SJSA1 (cell line): ENCODE measurements around the gene TUBGCP3. TPM values are rescaled to one million over a fixed set of nuclear protein-coding genes. Genes with fewer than 3 reads are reported as not detected.
"Not testable (repeated sequence)": the region's sequence is repeated elsewhere in the genome, so short reads cannot be mapped to it uniquely, and the experiment has no call there.

ENCODE experiments used
- DNase-seq, 2 experiments: peaks; one replicate each; pipeline ENCODE4 v3.0.0-alpha.2; 2015 to 2020; ENCODE audit warnings: low spot score in 2 of 2, low read depth in 1 of 2
- H3K27ac ChIP-seq: fragments of 250-450 bp; sonication (Bioruptor Pico); 2 replicates; pipeline ENCODE4 v1.5.1; 2020; ENCODE audit warnings: mild to moderate bottlenecking, moderate library complexity
- H3K27me3 ChIP-seq: fragments of 250-450 bp; sonication (Bioruptor Pico); replicated peaks from 2 replicates; pipeline ENCODE4 v1.5.1; 2020; ENCODE audit warnings: mild to moderate bottlenecking, moderate library complexity
- H3K36me3 ChIP-seq: fragments of 250-450 bp; sonication (Bioruptor Pico); 2 replicates; pipeline ENCODE4 v1.5.1; 2020; ENCODE audit warnings: mild to moderate bottlenecking
- H3K4me1 ChIP-seq: fragments of 250-450 bp; sonication (Bioruptor Pico); replicated peaks from 2 replicates; pipeline ENCODE4 v1.6.1; 2021; ENCODE audit warnings: mild to moderate bottlenecking
- H3K4me3 ChIP-seq: fragments of 250-450 bp; sonication (Bioruptor Pico); 2 replicates; pipeline ENCODE4 v1.5.1; 2020; ENCODE audit warnings: mild to moderate bottlenecking
- H3K9me3 ChIP-seq: fragments of 250-450 bp; sonication (Bioruptor Pico); replicated peaks from 2 replicates; pipeline ENCODE4 v1.5.1; 2020; ENCODE audit warnings: mild to moderate bottlenecking
- total RNA-seq: library from RNA; depleted of rRNA; stranded (reverse); fragments of >200 nt; shearing (Covaris generic); gene quantifications from 2 replicates; pipeline ENCODE4 v1.2.3, GENCODE V29; 2014

The TUBGCP3 gene
- total RNA-seq, 1 experiment from 2014 or later: 37.3 TPM

GRCh38 chr13:112486386-112487126, 101.4 kb downstream of the TUBGCP3 start:
- Histone ChIP-seq H3K27ac (no peak overlapping the region), H3K4me3 (no peak overlapping the region), H3K4me1 (peaks cover 8% of the 10 kb centered on the region), H3K36me3 (peaks cover 35% of the 10 kb centered on the region), H3K27me3 (no peaks in the 10 kb centered on the region), H3K9me3 (no peaks in the 10 kb centered on the region)
- DNase-seq: no peak

- H3K4me3 ChIP-seq, H3K27ac ChIP-seq, DNase-seq, H3K9me3 ChIP-seq, H3K27me3 ChIP-seq: not testable (repeated sequence)
- Histone ChIP-seq H3K4me1 (peaks cover 10% of the 10 kb centered on the region), H3K36me3 (peaks cover 35% of the 10 kb centered on the region)
Measured at GRCh38 chr13:112485814-112486213, 102.1 kb downstream of the TUBGCP3 start.

GRCh38 chr13:112483299-112483698, 104.7 kb downstream of the TUBGCP3 start:
- Histone ChIP-seq H3K9me3 (no peaks in the 10 kb centered on the region), H3K4me3 (no peak overlapping the region), H3K4me1 (peaks cover 10% of the 10 kb centered on the region), H3K27me3 (no peaks in the 10 kb centered on the region), H3K36me3 (peaks cover 26% of the 10 kb centered on the region), H3K27ac (no peak overlapping the region)
- no peak for DNase-seq

GRCh38 chr13:112481458-112481857, 106.5 kb downstream of the TUBGCP3 start:
- Histone ChIP-seq H3K9me3 (no peaks in the 10 kb centered on the region), H3K4me3 (no peak overlapping the region), H3K36me3 (peaks cover 12% of the 10 kb centered on the region), H3K27ac (no peak overlapping the region), H3K4me1 (peaks cover 10% of the 10 kb centered on the region), H3K27me3 (peaks cover 3% of the 10 kb centered on the region)
- DNase-seq: peak in 1 of 2 experiments; percentile 36

- Histone ChIP-seq H3K9me3 (no peaks in the 10 kb centered on the region), H3K36me3 (no peaks in the 10 kb centered on the region), H3K4me3 (no peak overlapping the region), H3K27me3 (peaks cover 3% of the 10 kb centered on the region), H3K27ac (no peak overlapping the region), H3K4me1 (peaks cover 10% of the 10 kb centered on the region)
- DNase-seq: no peak
Measured at GRCh38 chr13:112479389-112479788, 108.6 kb downstream of the TUBGCP3 start.

GRCh38 chr13:112477070-112477619, 110.8 kb downstream of the TUBGCP3 start:
- DNase-seq: no peak
- H3K9me3 ChIP-seq: no peaks in the 10 kb centered on the region
- H3K36me3 ChIP-seq: no peaks in the 10 kb centered on the region
- peaks cover 11% of the 10 kb centered on the region for H3K27me3 ChIP-seq
- H3K4me1 ChIP-seq: peaks cover 7% of the 10 kb centered on the region
- no peak overlapping the region for H3K27ac ChIP-seq
- no peak overlapping the region for H3K4me3 ChIP-seq

- no peaks in the 10 kb centered on the region for H3K4me1 ChIP-seq
- H3K27me3 ChIP-seq: peaks cover 19% of the 10 kb centered on the region
- no peaks in the 10 kb centered on the region for H3K36me3 ChIP-seq
- H3K27ac ChIP-seq: no peak overlapping the region
- no peaks in the 10 kb centered on the region for H3K9me3 ChIP-seq
- no peak for DNase-seq
- no peak overlapping the region for H3K4me3 ChIP-seq
Measured at GRCh38 chr13:112475889-112476288, 112.1 kb downstream of the TUBGCP3 start.

GRCh38 chr13:112474869-112475268, 113.1 kb downstream of the TUBGCP3 start:
- Histone ChIP-seq H3K27me3 (peaks cover 22% of the 10 kb centered on the region), H3K27ac (no peak overlapping the region), H3K36me3 (no peaks in the 10 kb centered on the region)

GRCh38 chr13:112473818-112474217, 114.1 kb downstream of the TUBGCP3 start:
- H3K4me1 ChIP-seq: no peaks in the 10 kb centered on the region
- H3K27ac ChIP-seq: no peak overlapping the region
- no peaks in the 10 kb centered on the region for H3K36me3 ChIP-seq
- no peak for DNase-seq
- no peak overlapping the region for H3K4me3 ChIP-seq
- no peaks in the 10 kb centered on the region for H3K9me3 ChIP-seq
- peaks cover 33% of the 10 kb centered on the region for H3K27me3 ChIP-seq

More at GRCh38 chr13:112474869-112475268, 113.1 kb downstream of the TUBGCP3 start:
- no peaks in the 10 kb centered on the region for H3K4me1 ChIP-seq
- no peak overlapping the region for H3K4me3 ChIP-seq
- H3K9me3 ChIP-seq: no peaks in the 10 kb centered on the region
- no peak for DNase-seq

- no peak overlapping the region for H3K4me3 ChIP-seq
- no peaks in the 10 kb centered on the region for H3K4me1 ChIP-seq
- peaks cover 74% of the 10 kb centered on the region for H3K27me3 ChIP-seq
- H3K27ac ChIP-seq: no peak overlapping the region
- DNase-seq: no peak
- H3K9me3 ChIP-seq: no peaks in the 10 kb centered on the region
- no peaks in the 10 kb centered on the region for H3K36me3 ChIP-seq
Measured at GRCh38 chr13:112469071-112469745, 118.7 kb downstream of the TUBGCP3 start.

GRCh38 chr13:112468069-112468468, 119.9 kb downstream of the TUBGCP3 start:
- no peaks in the 10 kb centered on the region for H3K4me1 ChIP-seq
- peaks cover 86% of the 10 kb centered on the region for H3K27me3 ChIP-seq
- H3K4me3 ChIP-seq: no peak overlapping the region

GRCh38 chr13:112467236-112467635, 120.7 kb downstream of the TUBGCP3 start:
- peaks cover 86% of the 10 kb centered on the region for H3K27me3 ChIP-seq
- no peak overlapping the region for H3K27ac ChIP-seq
- H3K4me3 ChIP-seq: no peak overlapping the region
- no peaks in the 10 kb centered on the region for H3K36me3 ChIP-seq
- no peak for DNase-seq
- H3K4me1 ChIP-seq: no peaks in the 10 kb centered on the region
- H3K9me3 ChIP-seq: no peaks in the 10 kb centered on the region

More at GRCh38 chr13:112468069-112468468, 119.9 kb downstream of the TUBGCP3 start:
- no peak for DNase-seq
- H3K27ac ChIP-seq: no peak overlapping the region
- no peaks in the 10 kb centered on the region for H3K9me3 ChIP-seq
- H3K36me3 ChIP-seq: no peaks in the 10 kb centered on the region

GRCh38 chr13:112466132-112467058, 121.6 kb downstream of the TUBGCP3 start:
- no peaks in the 10 kb centered on the region for H3K4me1 ChIP-seq
- no peaks in the 10 kb centered on the region for H3K9me3 ChIP-seq
- peaks cover 88% of the 10 kb centered on the region for H3K27me3 ChIP-seq
- no peaks in the 10 kb centered on the region for H3K36me3 ChIP-seq
- no peak overlapping the region for H3K27ac ChIP-seq
- H3K4me3 ChIP-seq: no peak overlapping the region
- no peak for DNase-seq
